ENCODE measurements around the gene EIF5B.
A peak's percentile ranks its signal among the peaks of the same experiment; 100 is the strongest.
"Not testable (repeated sequence)": the region's sequence is repeated elsewhere in the genome, so short reads cannot be mapped to it uniquely, and the experiment has no call there.

The EIF5B gene, protein sequence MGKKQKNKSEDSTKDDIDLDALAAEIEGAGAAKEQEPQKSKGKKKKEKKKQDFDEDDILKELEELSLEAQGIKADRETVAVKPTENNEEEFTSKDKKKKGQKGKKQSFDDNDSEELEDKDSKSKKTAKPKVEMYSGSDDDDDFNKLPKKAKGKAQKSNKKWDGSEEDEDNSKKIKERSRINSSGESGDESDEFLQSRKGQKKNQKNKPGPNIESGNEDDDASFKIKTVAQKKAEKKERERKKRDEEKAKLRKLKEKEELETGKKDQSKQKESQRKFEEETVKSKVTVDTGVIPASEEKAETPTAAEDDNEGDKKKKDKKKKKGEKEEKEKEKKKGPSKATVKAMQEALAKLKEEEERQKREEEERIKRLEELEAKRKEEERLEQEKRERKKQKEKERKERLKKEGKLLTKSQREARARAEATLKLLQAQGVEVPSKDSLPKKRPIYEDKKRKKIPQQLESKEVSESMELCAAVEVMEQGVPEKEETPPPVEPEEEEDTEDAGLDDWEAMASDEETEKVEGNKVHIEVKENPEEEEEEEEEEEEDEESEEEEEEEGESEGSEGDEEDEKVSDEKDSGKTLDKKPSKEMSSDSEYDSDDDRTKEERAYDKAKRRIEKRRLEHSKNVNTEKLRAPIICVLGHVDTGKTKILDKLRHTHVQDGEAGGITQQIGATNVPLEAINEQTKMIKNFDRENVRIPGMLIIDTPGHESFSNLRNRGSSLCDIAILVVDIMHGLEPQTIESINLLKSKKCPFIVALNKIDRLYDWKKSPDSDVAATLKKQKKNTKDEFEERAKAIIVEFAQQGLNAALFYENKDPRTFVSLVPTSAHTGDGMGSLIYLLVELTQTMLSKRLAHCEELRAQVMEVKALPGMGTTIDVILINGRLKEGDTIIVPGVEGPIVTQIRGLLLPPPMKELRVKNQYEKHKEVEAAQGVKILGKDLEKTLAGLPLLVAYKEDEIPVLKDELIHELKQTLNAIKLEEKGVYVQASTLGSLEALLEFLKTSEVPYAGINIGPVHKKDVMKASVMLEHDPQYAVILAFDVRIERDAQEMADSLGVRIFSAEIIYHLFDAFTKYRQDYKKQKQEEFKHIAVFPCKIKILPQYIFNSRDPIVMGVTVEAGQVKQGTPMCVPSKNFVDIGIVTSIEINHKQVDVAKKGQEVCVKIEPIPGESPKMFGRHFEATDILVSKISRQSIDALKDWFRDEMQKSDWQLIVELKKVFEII

DNA sequence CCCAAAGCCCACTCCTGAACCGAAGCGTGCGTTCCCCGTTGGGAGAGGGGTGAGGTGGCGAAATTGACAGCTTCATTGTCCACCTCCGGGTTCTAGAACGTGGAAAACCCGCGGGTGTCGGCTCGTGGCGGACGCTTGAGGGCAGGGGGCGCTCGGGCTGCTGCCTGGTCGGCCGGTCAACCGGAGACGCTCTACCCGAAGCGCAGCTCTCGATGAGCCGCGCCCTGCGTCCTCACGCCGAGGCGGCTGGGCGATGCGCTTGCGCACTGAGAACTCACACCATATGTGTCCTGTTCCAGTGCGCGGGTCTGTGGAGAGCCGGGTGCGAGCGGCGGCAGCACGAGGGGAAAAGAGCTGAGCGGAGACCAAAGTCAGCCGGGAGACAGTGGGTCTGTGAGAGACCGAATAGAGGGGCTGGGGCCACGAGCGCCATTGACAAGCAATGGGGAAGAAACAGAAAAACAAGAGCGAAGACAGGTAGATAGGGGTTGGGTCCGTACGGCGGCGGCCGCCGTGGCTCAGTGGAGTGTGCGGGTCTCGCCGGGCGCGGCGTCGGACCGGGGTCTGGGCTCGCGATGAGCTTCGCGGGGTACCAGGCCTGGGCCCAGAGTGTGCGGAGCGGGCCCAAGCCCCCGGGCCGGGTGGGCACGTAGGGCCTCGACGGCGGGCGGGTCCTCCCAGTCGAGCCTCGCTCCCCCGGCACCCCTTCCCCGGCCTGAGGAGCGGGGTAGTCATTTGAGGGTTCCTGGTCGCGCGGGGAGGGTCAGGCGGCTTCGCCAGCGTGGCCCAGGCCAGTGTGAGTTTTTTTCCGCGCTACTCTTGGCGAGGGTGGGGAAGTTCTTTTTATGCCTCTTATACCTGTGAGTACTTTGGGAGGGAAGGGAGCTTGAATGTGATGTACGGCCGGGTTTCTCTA, at the start of gene EIF5B:
Gene EIF5B (plus strand): TSS at position 277 of the 916 bp plus-strand sequence. CDS start 166 bp downstream, at position 443.
- TF ChIP-seq, protein P1, sequence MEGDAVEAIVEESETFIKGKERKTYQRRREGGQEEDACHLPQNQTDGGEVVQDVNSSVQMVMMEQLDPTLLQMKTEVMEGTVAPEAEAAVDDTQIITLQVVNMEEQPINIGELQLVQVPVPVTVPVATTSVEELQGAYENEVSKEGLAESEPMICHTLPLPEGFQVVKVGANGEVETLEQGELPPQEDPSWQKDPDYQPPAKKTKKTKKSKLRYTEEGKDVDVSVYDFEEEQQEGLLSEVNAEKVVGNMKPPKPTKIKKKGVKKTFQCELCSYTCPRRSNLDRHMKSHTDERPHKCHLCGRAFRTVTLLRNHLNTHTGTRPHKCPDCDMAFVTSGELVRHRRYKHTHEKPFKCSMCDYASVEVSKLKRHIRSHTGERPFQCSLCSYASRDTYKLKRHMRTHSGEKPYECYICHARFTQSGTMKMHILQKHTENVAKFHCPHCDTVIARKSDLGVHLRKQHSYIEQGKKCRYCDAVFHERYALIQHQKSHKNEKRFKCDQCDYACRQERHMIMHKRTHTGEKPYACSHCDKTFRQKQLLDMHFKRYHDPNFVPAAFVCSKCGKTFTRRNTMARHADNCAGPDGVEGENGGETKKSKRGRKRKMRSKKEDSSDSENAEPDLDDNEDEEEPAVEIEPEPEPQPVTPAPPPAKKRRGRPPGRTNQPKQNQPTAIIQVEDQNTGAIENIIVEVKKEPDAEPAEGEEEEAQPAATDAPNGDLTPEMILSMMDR (IDR thresholded peaks at IDR 0.05; ENCODE audit: control insufficient read depth, extremely low read depth, insufficient read depth), result peak; percentile 78
- peak; percentile 79 for DNase-seq (ENCODE audit: low read depth)
- peak within 1 kb of the TSS; percentile 76 for H3K4me3 ChIP-seq (ENCODE audit: low read depth, low read length)

DNA sequence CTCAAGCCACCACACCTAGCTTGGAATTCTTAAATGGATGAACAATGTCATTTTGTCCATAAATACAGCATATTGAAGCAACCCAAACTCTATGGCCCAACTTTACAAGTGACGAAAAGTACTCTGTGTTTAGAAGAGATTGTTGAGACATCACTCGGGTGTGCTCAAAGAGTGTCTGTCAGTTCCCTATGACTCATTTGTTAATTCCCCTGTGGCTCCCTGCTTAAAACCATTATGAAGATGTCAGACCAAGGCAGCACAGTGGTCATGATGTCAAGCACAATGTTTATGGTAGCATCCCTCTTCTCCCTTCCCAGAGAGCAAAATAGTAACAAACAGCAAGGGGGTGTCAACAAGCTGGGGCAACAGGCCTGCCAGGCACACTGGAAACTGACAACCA, 39.2 kb upstream of the EIF5B start:
- no peak overlapping the region for H3K4me3 ChIP-seq (ENCODE audit: low read depth, low read length)
- TF ChIP-seq, protein P1 (IDR thresholded peaks at IDR 0.05; ENCODE audit: control insufficient read depth, extremely low read depth, insufficient read depth), result no peak
- DNase-seq (ENCODE audit: low read depth), result no peak

DNA sequence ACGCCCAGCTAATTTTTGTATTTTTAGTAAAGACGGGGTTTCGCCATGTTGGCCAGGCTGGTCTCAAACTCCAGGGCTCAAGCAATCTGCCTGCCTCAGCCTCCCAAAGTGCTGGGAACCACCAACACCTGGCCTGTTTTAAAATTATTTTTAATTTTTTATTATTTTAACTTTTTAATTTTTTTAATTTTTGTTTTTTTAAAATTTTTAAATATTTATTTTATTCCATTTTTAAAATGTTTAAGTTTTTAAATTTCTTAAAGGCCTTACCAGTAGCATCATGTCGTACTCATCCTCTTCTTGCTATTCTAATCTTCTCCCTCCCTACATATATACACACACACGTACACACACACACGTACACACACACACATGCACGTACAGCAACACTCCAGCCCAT, 37.6 kb upstream of the EIF5B start:
- no peak for DNase-seq (ENCODE audit: low read depth)
- no peak overlapping the region for H3K4me3 ChIP-seq (ENCODE audit: low read depth, low read length)
- TF ChIP-seq, protein P1 (IDR thresholded peaks at IDR 0.05; ENCODE audit: control insufficient read depth, extremely low read depth, insufficient read depth), result no peak

DNA sequence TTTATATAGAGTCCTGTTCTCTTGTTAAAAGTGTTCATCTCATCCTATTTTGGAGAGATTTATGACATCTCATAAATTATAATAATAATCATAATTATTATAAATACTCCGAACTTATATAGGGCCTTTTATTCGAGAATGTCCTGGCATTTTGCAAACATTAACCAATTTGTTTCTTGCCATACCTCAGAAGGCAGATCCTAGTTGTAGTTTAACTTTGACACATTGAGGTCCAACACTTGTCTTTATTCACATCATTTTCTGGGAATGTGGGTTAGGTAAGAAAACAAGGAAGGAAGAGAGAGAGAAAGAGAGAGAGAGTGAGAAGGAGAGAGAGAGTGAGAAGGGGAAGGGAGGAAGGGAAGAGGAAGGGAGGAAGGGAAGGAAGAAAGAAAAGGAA, 36.1 kb upstream of the EIF5B start, which contains the start of gene LYG1:
Gene LYG1 (minus strand): TSS at position 101 of the 400 bp plus-strand sequence. CDS start 5,527 bp downstream, outside the sequence.
- not testable (repeated sequence) for H3K4me3 ChIP-seq (ENCODE audit: low read depth, low read length); DNase-seq (ENCODE audit: low read depth)

DNA sequence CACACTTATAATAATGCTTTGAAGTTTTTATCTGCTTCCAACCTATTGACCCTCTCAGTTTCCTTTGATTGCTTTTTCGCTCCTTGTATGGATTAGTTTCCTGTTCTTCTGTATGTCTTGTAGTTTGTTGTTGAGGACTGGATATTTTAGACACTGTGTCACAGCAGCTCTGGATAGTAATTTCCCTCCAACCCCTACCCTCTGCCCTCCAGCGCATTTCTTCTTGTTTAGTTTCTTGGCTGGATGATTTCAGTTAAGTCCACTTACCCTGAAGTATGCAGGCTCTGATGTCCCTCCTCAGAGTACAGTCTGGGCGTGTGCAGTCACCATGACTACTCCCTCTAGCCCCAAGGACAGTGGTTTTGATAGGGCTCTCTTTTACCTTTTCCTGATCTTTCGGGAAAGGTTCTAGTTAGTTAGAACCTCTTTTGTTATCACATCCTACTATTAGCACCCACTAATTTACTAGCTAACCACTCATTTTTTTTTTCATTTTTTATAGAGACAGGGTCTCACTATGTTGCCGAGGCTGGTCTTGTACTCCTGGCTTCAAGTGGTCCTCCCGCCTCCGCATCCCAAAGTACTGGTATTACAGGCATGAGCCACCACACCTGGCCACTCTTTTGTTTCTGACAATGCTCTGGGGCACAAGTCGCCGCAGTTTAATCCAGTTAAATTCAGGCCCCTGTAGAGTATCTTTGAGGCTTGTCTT, 19.9 kb upstream of the EIF5B start:
- DNase-seq (ENCODE audit: low read depth), result no peak
- no peak overlapping the region for H3K4me3 ChIP-seq (ENCODE audit: low read depth, low read length)
- TF ChIP-seq, protein P1 (IDR thresholded peaks at IDR 0.05; ENCODE audit: control insufficient read depth, extremely low read depth, insufficient read depth), result no peak

DNA sequence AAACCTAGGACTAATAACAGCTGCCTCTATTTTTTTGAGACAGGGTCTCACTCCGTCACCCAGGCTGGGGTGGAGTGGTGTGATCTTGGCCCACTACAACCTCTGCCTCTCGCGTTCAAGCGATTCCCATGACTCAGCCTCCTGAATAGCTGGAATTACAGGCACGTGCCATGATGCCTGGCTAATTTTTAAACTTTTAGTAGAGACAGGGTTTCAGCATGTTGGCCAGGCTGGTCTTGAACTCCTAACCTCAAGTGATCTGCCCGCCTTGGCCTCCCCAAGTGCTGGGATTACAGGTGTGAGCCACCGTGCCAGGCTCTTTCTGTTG, 19.4 kb upstream of the EIF5B start:
- not testable (repeated sequence) for H3K4me3 ChIP-seq (ENCODE audit: low read depth, low read length); DNase-seq (ENCODE audit: low read depth)
